GM21737 (cell line): Measurements from ENCODE around the gene CENPP.
"Not testable (repeated sequence)": the region's sequence is repeated elsewhere in the genome, so short reads cannot be mapped to it uniquely, and the experiment has no call there.

Experiments used
- ATAC-seq: cut with Tn5 transposase; IDR thresholded peaks from one replicate; pipeline ENCODE4 v1.9.1; 2021; ENCODE audit warnings: mild to moderate bottlenecking, moderate library complexity; ENCODE audit not compliant: unreplicated experiment

Gene CENPP

DNA sequence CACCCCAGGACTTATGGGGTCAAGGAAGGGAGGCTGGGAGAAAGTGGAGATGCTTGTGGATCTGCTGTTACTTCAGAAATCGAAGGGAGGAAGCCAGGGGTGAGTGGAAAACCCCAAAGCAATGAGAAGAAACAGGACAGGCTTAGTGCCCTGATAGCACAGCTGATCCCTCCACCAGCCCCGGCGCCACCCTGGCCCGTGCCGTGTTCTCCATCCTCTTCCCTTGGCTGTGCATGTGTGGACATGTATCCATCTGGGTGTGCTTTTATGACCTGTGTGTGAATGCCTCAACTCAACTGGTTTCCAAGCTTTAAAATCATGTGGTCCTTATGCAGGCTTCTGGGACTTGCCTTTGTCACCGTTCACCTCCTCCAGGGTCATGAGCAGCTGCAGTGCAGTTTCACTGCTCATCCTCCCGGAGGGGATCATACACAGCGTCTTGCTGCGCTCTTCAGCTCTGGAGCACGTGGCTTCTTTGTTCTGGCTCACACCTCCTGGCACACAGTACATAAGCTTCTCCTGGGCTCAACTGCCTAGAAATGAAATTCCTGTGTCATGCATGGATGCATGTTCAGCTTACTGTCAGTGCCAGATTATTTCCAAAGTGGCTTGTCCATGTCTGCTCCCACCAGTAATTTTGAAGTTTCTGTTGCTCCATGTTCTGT is 286.0 kb downstream of the CENPP start:
- no peak for ATAC-seq

DNA sequence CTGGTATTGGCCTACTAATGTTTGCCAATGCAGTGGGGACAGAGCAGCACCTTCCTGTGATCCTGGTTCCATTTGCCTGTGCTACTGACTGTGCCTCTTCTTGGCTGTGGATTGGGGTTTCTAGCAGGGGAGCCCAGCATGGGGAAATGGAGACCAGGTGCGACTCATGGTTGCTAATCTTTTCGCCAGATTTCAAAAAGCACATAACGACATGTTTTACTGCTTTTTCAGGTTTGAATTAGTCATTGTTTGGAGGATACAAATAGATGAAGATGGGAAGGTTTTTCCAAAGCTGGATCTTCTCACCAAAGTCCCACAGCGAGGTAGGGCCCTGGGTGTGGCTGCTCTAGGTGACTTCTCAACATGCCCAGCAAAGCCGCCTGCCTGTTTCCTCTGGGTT is 286.5 kb downstream of the CENPP start:
- ATAC-seq, result no peak

GRCh38 chr9:92612816-92613215 is 287.1 kb downstream of the CENPP start:
- ATAC-seq, result no peak

DNA sequence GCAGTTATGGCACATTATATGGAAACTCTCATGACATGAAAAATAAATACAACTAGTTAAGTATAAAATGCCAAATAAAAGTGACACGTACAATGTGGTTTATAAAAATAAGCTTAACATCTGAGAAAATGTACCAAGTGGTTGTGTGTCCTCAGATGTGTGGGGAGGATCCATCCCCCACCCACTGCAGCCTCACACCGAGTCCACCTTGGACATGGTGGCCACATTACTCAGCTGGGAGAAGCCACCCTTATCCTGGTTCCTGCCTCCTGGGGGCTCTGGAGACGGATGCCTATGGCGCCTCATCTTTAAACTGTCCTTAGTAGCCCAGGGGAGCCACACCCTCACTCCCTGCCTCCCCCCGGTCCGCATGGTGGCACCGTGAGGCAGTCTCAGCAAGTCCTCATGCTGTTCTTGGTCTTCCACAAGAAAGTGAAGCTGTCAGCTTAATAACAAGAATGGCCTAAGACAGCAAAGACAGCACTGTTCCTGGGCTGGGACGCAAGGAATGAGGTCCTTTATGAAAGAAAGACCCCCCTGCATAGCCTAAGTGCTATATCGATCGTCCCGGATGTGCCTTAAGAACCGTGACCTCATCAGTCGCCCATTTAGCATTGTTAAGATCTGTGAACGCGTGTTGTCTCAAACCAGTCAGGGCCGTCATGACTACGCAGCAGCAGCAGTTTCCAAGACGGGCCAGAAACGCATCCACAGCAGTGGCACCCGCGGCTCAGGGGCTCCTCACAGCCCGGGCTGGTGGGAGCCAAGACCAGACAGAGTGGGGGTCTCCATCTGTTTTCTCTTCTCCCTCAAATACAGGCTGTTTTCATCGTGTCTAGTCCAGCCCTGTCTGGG is 287.7 kb downstream of the CENPP start:
- no peak for ATAC-seq

DNA sequence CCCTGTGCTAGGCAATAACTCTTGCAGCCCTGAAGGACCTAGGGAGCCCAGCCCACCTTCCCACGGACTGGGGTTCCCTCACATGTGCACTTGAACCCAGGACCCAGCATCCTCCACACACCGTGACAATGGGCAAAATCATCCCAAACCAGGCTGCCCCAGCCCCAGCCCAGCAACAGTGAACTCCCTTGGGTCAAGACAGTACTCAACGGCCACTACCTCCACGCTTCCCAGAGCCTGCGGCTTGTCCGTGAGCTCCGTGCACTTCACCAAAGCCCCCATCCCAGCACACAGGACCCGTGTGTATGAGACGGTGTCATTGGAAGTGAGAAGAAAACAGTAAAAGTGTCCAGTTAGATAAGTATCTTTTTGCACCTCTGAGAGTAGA is 288.4 kb downstream of the CENPP start:
- ATAC-seq, result no peak

GRCh38 chr9:92614763-92615461 is 289.2 kb downstream of the CENPP start:
- ATAC-seq, result no peak

DNA sequence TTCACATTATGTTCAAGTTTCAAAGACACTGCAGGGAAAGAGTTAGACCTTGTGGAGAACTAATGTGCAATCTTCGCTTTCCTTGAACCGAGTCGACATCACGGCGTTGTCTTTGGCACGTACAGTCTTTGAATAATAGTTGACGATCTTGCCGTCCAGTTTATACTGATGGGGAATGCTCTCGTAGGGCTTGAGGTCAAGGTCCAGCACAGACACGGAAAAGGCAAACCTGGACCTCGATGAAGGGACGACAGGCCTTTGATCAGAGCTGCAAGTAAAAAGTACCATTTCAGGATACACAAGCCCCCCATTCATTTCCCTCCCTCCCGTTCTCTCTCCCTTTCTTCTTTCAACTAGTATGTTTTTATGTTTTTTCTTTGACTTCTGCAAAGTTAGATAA is 290.0 kb downstream of the CENPP start:
- no peak for ATAC-seq

DNA sequence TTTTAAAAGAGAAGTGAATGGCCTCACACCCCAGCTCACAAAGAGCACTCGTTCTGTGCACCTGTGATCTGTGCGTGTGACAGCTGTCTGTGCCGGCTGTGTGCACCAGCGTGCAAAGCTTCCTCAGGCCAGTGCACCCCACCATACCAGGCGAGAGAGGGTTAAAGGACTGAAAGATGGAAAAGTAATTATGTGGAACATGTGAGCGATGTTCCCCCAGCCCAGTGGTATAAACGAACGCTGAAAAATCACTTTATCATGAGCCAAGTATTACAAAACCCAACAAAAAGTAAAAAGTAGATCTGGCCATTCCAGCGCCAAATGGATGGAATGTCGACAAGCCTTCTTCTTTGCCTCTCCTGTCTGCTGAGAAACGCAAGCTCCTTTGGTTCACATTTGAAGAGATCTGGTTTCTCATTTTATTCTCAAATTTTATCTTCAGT is 290.5 kb downstream of the CENPP start:
- no peak for ATAC-seq

DNA sequence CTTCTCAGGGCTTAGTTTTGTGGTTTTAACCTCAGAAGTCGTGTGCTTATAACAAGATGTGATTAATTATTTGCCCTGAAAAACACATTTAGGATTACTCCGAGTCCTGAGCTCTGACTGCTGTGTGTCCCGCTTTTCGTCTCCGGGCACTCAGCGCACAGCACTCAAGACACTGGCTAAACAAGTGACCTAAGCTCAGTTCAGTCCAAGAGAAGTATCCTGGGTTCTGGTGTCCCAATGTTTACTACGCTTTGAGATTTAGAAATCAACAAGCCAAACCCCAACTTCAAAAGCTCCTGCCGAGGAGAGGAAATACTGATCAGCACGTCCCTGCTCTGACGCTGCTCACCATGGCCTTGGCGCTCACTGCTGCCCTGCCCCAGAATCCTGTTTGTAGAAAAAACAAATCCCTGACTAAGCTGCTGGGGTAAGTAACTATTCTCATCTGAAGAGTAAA is 290.9 kb downstream of the CENPP start:
- ATAC-seq, result no peak

- ATAC-seq, result no peak
Measured at GRCh38 chr9:92617195-92617813, 291.6 kb downstream of the CENPP start.

DNA sequence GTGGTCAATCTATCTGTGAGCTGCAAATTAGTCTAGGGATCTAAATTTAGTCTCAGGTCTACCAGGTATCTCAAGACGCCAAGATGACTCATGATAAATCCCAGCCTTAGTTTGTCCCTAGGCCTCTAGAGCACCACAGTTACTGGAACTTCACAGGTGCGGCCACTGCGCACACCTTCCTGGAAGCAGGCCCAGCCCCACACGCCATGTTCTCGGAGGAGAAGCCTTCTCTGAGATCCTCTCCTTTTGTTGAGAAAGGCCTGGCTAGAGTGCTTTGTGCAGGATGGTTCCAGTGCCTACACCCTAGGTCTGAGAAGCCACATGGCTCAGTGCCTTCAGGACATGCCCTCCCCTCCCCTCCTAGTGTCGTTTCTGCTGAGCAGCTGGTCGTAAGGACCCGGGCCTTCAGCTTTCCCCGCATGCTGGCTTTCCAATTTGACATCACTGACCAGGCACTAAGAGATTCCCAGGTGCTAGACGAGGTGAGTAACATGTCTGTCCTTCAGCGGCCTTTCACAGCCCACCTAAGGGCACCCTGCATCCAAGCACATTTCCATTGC is 292.3 kb downstream of the CENPP start:
- ATAC-seq, result no peak

GRCh38 chr9:92618633-92619225 is 293.0 kb downstream of the CENPP start:
- no peak for ATAC-seq

DNA sequence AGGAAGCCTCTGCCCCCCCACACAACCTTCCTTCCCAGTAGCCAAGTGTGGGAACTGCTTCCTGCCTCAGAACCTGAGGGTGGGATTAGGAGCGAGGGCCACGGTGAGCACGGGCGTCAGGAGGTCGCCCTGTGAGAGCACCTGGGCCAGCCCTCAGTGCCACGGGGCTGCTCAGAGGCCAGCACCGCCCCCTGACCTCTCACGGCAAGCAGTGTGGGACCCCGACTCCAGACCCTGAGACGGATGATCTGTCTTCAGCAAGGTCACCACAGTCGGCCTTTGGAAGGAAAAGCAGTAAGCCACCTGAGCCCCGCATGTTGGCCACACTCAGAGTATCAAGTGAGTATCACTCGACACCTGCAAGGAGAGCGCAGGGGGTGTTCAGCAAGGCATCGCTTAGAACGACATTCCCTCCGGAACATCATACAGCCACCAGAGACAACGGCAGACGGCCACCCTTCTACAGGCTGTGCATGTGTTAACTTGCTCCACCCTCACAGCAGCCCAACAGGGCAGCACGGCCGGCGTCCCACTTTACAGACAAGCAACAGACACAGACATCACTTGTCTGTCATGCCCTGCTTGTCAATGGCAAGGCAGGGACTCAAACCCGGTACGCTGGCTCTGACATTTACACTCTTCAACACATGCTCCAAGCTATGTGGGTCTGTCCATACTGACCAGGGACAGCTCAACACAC is 294.0 kb downstream of the CENPP start:
- no peak for ATAC-seq

DNA sequence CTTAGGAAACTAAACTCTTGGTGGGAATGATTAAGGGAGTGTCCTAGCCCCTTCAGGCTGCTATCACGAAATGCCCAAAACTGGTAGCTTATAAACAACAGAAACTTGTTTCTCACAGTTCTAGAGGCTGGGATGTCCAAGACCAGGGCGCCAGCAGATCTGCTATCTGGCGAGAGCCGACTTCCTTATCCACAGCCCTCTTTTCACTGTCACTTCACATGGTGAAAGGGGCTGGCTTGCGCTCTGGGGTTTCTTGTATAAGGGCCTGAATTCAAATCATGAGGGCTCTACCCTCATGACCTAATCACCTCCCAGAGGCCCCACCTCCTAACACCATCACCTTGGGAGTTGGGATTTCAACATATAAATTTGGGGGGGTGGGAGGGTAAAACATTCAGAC is 295.1 kb downstream of the CENPP start:
- ATAC-seq, result no peak

GRCh38 chr9:92623936-92624335 is 298.2 kb downstream of the CENPP start:
- not testable (repeated sequence) for ATAC-seq

DNA sequence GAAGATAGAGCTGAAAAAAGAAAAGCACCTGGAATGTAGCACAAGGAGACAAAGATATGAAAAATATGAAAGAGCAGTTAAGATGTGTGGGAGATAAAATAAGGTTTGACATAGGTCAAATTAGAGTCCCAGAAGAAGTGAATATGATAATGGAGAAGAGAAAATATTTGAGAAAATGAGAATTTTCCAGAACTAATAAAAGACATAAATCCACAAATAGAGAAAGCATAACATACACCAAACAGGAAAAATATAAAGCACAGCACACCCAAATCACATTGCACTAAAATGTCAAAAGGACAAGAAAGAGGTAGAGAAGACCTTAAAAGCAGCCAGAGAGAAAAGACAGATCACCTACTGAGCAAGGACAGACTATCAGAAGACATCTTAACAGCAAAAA is 300.7 kb downstream of the CENPP start:
- no peak for ATAC-seq

DNA sequence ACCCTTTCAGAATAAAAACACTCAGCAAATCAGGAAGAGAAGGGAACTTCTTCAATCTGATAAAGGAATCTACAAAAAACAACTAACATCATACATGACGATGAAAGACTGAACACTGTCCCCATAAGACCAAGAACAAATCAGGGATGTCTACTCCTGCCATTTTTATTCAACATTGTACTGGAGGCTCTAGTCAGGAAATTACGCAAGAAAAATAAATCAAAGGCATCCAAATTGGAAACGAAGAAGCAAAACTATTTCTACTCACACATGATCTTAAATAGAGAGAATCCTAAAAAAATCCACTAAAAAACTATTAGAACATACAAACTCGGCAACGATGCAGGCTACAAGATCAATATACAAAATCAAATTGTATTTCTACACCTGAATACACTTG is 301.9 kb downstream of the CENPP start:
- no peak for ATAC-seq

DNA sequence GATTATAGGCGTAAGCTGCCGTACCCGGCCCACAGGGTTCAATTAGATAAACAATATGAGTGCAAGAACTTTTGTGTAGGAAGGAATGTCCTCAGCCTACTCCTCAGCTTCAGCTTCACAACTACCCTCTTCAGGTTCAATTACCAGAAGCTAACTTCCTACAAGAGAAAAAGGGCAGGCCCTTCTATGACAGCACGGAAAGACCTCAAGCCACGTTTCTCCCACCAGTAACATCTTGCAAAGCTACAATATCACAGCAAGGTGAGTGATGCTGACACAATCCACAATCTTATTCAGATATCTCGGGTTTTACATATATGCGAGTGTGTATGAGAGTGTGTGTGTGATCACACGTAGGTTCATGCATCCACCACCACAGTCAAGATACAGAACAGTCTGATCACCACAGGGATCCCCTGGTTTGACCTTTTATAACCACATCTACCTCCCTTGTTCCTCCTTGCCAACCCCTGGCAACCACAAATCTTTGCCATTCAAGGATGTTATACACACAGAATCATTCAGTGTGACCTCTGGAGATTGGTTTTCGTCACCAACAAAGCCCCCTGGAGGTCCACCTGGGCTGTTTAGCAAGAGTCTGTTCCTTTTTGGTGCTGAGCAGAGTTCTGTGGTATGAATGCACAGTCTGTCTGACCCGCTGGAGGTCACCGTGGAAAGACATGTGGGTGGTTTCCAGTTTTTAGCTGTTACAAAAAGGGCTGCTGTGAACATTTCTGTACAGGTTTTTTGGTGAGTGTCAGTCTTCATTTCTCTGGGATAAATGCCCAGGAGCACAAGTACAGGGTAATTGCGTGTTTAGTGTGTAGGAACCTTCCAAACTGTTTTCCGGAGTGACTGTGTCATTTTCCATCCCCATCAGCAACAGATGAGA is 305.9 kb downstream of the CENPP start:
- no peak for ATAC-seq

DNA sequence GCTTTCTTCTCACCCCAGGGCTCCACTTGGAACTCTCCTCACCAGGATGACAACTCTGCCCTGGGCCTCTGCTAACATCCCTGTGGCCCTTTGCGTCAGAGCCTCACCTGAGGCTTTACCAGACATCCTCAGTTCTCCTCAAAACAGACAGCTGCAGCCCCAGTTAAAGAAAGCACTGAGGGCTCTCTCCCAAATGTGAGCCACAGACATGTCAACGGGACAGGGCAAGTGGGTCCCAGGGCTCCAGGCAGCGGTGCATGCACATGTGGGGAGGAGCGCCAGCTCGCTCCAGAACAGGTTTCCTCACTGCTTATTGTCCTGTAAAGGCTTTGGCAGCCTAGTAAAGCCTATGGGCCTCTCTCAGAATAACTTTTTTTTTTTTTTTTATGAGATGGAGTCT is 306.9 kb downstream of the CENPP start:
- no peak for ATAC-seq
